Stimulated activated CD8-positive, alpha-beta memory T cell treated with anti-CD3 and anti-CD28 coated beads, Interleukin-4, amount 100 ng/mL, for 48 hours (primary cell): ENCODE results near the gene UNC119.
"Not testable (repeated sequence)": the region's sequence is repeated elsewhere in the genome, so short reads cannot be mapped to it uniquely, and the experiment has no call there.

Source experiments
- DNase-seq: peaks from one replicate; pipeline ENCODE4 v3.0.0-alpha.2; 2020

The UNC119 gene

DNA sequence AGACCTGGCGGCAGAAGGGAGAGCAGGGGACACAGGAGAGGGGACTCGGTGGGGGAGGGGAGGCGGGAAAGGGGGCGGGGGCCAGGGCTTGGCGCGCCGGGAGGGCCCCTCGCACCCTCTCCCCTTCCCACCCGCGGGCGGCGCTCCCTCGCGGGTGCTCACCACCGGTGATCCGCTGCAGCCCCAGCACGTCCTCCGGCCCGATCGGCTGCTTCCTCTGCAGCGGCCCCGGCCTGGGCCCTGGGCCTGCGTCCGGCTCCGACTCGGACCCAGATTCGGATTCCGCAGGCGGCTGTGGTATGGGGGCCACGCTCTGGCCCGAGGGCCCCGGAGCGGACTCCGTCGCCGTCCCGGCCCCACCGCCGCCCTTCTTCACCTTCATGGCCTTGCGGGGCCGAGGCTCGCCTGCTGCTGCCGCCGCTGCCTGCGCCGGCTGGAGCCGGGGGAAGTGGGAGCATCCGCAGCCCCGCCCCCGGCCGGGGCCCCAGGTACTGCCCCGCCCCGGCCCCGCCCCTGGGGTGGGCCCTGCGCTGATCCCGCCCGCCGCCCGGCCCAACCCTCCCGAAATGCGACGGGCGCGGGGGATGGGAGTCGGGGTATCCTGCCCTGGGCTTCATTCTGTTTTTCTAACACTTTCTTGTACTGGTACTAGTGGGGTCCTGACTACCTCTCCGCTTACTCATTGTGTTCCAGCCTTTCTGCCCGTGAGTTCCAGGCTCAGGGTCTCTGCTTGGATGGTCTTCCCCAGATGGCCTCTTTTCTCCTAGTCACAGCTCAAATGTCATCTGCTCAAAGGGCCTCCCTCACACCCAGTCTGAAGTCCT lies at the start of gene UNC119:
UNC119 (minus strand) TSS at position 449 of the 824 bp plus-strand sequence; CDS start at position 382, 67 bp downstream.
- peak; percentile 86 for DNase-seq

DNA sequence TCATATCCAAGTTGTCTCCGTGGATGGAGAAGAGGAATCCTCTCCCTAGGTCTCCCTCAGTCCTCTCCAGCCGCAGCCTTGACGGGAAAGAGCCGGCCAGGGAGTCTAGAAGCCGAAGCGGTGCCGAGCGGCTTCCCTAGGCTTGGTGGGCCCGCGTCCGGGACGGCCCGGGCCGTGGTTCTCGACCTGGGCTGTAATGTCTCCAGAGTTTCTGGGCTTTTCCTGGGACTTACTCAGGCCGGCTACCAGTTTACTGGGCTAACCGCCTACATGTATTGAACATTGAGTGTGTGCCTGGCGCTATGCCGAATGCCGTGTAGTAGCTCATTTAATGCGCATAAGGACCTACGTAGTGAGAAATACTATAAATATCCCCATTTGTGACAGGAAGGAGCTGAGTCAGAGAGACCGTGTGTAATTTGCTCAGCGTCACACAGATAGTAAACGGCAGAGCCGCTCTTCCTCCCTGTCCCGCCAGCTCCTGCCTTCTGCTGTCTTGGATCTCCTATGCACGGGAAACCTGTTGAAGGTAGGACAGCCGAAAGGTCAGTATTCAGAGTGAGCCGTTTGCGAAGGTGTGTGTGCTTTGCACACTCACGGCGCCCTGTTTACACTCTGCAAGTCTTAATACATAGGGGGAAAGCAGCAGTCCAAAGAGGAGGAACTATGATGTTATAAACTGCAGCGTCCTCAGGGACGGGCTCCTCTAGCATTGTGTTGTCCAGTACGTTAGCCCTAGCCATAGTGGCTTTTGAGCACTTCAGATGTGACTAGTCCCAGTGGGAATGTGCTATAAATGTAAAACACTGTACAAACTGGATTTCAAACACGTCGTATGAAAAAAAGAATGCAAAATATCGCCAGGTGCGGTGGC lies 47.1 kb upstream of the UNC119 start:
- peak; percentile 78 for DNase-seq

DNA sequence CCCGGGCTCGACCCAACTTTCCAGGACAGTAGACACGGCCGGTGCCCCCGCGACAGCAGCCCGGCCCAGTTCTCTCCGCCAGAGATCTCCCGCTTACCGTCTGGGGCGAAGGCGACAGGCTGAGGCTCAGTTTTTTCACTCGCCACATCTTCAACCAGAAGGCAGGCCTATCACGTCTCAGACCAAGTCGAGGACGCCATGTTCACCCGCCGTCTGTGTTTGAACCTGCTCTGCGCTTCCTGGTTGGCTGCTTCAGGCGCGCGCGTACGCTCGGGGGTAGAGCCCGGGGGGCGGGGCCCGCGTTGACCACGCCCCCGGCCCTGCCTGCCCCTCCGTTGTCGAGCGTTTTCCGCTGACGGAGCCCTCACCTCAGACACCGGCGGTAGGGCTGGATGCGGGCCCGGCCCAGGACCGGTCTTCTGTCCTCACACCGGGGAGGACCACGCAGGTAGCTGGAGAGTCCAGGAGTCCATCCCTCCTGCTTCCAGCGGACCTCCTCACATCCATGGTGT lies 46.4 kb upstream of the UNC119 start, which contains the start of gene SPAG5:
SPAG5 (minus strand) TSS at position 227 of the 512 bp plus-strand sequence; CDS start at position 148, 79 bp downstream.
- peak; percentile 95 for DNase-seq

- DNase-seq: no peak
These were observed 46.0 kb upstream of the UNC119 start for GRCh38 chr17:28598389-28598788.

- no peak for DNase-seq
These were observed 45.4 kb upstream of the UNC119 start for GRCh38 chr17:28597606-28598383.

- no peak for DNase-seq
These were observed 39.8 kb upstream of the UNC119 start for GRCh38 chr17:28592260-28592659.

DNA sequence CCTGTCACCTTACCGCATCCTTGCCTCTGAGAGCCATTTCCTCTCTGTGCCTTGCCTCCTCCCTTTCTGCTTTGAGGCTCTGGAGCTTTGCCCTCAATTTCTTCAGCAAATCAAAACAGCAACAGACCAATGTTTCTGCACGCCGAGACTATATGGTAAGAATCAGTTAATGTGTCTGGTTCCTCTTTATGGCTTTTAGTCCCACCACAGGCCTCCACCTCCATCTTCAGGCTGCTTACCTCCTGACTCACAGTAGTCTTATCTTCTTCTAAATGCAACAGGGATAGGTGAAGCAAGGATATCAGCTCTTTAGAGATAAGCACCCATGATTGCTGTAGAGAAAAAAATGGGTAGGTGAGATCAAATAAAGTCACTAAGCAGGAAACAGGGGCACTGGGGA lies 33.4 kb upstream of the UNC119 start:
- no peak for DNase-seq

DNA sequence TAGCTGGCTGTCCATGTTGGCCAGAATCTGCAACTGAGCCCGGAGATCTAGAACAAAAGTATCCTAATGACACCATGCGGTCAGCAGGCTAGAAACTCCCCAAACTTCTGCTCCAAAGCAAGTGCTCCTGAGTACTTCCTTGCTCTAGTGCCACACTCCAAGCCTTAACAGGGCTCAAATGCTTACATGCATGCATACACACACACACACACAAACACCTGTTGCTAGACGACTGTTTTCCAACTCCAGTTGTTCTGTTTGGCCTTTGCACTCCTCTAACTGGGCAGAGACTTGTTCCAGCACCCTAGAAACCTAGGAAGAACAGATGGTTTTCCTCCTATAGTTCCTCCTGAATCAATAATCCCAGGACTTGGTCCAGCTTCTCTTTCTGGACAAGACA lies 32.0 kb upstream of the UNC119 start:
- DNase-seq: no peak

GRCh38 chr17:28582513-28582912 lies 30.1 kb upstream of the UNC119 start:
- no peak for DNase-seq

DNA sequence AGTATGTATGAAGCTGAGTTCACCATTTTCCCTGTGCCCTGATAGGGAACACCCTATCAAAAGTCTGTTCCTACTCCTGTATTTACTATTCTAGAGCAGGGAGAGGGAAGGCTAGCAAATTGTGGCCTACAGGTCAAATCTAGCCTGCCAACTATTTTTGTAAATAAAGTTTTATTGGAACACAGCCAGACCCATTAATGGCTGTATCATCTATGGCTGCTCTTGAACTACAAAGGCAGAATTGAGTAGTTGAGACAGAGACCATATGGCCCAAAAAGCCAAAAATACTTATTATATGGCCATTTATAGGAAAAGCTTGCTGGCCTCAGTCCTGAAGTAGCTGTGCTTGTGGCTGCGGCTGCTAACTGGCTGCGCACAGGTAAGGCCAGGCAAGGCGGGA lies 28.5 kb upstream of the UNC119 start:
- DNase-seq: no peak

DNA sequence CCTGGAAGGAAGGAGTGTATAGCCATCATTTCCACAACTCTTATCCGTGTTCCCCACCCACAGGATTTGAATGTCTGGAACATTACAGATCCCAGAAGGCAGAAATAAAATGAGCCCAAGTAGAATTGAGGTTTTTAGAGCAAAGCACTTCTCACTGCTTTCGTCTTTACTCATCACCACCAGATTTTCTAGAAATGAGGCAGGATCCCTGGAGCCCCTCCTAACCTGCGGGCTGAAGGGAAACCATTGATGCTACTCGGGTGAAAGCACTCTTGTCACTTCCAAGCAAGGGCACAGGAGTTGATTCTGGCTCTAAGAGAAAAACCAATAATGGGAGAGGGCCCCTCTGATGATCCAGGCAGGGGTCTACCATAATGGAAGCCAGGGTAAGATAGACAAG lies 27.1 kb upstream of the UNC119 start:
- peak; percentile 60 for DNase-seq

- no peak for DNase-seq
These were observed 26.1 kb upstream of the UNC119 start for GRCh38 chr17:28578246-28579195.

DNA sequence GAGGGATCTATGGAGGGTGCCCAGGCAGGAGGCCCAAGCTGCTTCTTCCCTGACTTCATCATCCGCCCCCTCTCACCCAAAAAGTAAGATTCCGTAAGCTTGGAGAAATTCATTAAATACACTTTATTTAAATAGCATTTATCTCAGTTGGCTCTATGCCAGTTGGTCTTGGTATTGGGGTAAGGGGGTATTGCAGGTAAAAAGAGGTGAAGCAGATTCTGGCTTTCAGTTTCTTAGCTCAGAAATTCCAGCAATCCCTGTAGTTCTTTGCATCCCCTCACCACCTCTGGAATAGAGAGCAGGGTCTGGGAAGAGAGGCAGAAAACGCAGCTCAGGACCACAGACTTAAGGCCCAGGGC lies 25.0 kb upstream of the UNC119 start:
- no peak for DNase-seq

DNA sequence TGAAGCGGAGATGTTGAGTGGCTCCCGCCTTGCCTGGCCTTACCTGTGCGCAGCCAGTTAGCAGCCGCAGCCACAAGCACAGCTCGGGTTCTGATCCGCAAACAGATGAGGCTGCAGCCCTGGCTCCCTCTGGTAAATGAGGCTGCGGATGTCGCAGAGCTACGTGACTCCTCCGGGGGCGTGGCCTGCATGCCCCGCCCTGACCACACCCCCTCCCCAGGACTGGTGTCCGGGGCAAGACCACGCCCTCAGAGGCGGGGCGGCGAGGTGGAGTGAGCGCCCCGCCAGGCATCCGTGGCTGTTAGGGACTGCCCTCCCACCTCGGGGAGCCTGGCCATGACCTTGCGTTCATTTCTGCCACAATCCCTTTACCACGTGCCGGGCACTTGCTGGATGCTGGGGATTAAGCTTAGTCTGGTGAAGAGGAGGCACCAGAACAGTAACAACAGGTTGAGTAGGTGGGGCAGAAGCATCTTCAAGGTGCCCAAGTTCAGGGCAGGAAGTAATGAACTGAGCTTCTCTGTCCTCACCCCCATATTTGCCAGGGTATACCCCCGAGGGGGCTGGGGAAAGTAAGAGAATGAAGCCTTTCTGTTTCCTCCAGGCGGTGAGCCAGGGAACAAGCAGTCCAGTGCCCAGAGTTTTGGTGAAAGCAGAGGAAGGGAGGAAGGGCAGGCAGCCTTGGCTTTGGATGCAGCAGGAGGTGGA lies 24.5 kb upstream of the UNC119 start, which contains the start of gene ALDOC:
ALDOC (minus strand) TSS at position 138 of the 708 bp plus-strand sequence. CDS start 1,363 bp downstream, outside the sequence.
- peak; percentile 99 for DNase-seq

DNA sequence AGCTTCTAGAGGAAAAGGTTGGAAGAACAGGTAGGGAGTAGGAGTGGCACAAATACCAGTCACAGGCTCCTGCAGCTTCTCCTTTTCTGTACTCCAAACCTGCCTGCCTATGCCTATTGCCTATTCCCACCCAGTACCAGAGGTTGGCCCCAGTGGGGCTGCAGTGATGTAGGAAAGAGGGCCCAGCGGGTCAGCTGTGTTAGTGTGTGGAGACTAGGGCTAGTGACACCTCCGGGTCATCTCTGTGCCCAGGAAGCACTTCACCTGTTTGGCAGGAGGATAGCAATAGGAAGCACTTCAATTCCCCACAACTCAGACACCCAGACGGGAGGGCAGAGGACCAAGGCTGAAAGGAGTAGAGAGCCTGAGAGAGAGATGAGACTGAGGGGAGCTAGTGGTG lies 23.6 kb upstream of the UNC119 start:
- not testable (repeated sequence) for DNase-seq

GRCh38 chr17:28575126-28575795 lies 22.8 kb upstream of the UNC119 start:
- DNase-seq: no peak

DNA sequence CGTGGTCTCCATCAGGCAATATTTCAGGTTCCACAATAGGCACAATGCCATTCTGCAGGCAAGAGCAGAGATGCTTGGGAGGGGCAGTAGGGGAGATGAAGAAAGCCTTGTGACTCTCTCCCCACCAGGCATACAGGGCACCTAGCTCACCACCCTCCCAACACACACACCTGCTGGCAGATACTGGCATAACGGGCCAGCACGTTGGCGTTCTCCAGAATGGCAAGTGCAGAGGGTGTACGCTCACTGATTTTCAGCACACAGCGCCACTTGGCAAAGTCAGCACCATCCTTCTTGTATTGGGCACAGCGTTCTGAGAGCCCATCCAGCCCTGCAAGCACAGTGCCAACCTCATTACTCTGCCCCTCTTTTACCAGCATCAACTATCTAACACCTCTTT lies 22.1 kb upstream of the UNC119 start:
- DNase-seq: no peak

GRCh38 chr17:28573966-28574480 lies 21.6 kb upstream of the UNC119 start:
- no peak for DNase-seq

- DNase-seq: no peak
These were observed 21.1 kb upstream of the UNC119 start for GRCh38 chr17:28573521-28573920.

DNA sequence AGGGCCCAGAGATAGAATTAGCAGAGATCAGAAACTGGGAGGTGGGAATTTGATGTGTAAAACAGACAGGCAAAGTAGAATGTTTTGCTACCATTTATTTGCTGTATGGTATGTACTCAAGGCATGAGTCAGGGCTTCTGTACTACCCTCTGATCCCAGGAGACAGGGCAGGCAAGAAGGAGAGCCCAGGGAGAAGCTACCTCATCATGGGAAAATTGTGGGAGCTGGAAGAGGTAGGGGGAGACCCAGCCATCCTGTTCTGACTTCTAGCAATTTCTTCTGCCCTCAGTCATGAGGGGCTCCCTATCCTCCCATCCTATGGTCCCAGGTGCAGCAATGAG lies 20.6 kb upstream of the UNC119 start:
- DNase-seq: no peak
